Brain microvascular endothelial cell (primary cell): Measurements from ENCODE around the gene WWOX.

Experiments
- DNase-seq: peaks from one replicate; pipeline ENCODE4 v3.0.0-alpha.2; 2020
- H3K27ac ChIP-seq: fragments of 250-450 bp; sonication (Bioruptor Pico); 2 replicates; pipeline ENCODE4 v1.5.1; 2020; ENCODE audit warnings: mild to moderate bottlenecking, moderate library complexity
- H3K27me3 ChIP-seq: fragments of 250-450 bp; sonication (Bioruptor Pico); replicated peaks from 2 replicates; pipeline ENCODE4 v1.5.1; 2020; ENCODE audit warnings: mild to moderate bottlenecking
- H3K36me3 ChIP-seq: fragments of 250-450 bp; sonication (Bioruptor Pico); replicated peaks from 2 replicates; pipeline ENCODE4 v1.5.1; 2020; ENCODE audit warnings: mild to moderate bottlenecking
- H3K4me3 ChIP-seq: 2 replicates; pipeline ENCODE4 v1.5.1; 2011; ENCODE audit warnings: low read depth, mild to moderate bottlenecking, control low read depth, low read length, moderate library complexity
- in situ Hi-C: cut with HindIII; loops from 2 replicates; pipeline ENCODE4 v1.10.0; 2017; ENCODE audit warnings: low sequenced_read_pairs, low pct_ligation_motif_present
- TF ChIP-seq, protein P1 (sequence below): IDR thresholded peaks from 2 replicates; pipeline ENCODE4 v1.5.1; 2011; ENCODE audit warnings: low read depth, mild to moderate bottlenecking, moderate library complexity, low read length, control low read depth, inconsistent platforms; ENCODE audit errors: missing control alignments

The WWOX gene

DNA sequence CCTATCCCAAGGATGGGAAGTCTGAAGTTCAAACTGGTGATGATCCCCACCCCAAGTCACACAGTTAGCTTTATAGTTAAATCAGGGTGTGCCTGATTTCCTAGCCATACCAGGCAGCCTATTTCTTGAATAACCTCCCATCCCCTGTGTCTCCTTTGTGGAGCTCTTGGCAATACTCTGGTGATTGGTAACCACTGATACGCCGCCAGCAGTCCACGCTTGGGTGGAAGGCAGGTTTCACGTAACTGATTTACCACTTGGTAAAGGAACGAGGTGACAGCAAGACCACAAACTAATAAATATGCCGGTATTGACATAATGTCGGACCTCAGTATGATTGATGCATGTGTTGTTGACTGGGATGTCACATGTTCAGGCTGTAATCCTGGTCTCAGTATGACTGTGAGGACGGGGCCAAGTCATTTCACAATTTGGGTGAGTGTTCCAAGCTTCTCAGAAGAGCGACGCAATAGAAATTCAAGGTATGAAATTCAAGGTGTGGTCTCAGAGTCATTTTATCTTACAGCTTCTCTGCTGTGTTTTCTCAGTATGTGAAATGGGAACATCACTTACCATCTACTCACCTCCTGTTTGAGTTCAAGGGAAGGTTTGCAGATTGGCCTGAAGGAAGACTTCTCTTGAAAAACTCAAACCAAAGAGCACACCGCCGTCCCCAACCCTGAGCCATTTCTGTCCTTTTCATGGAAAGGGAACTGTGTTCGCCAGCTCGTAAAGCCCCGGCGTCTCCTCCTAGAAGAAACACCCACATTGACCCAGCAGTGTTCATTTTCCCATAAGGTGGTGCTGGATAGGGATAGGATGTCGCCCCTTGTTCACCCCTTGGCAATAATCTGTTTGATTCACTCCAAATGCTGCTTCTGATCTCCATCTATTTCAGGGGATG is 678.9 kb downstream of the WWOX start:
- in situ Hi-C loops: no loop called here
- H3K27me3 ChIP-seq: no peaks in the 10 kb centered on the region
- no peaks in the 10 kb centered on the region for H3K36me3 ChIP-seq
- no peak overlapping the region for H3K27ac ChIP-seq
- no peak for DNase-seq
- no peak overlapping the region for H3K4me3 ChIP-seq
- TF ChIP-seq, protein P1, sequence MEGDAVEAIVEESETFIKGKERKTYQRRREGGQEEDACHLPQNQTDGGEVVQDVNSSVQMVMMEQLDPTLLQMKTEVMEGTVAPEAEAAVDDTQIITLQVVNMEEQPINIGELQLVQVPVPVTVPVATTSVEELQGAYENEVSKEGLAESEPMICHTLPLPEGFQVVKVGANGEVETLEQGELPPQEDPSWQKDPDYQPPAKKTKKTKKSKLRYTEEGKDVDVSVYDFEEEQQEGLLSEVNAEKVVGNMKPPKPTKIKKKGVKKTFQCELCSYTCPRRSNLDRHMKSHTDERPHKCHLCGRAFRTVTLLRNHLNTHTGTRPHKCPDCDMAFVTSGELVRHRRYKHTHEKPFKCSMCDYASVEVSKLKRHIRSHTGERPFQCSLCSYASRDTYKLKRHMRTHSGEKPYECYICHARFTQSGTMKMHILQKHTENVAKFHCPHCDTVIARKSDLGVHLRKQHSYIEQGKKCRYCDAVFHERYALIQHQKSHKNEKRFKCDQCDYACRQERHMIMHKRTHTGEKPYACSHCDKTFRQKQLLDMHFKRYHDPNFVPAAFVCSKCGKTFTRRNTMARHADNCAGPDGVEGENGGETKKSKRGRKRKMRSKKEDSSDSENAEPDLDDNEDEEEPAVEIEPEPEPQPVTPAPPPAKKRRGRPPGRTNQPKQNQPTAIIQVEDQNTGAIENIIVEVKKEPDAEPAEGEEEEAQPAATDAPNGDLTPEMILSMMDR: no peak

DNA sequence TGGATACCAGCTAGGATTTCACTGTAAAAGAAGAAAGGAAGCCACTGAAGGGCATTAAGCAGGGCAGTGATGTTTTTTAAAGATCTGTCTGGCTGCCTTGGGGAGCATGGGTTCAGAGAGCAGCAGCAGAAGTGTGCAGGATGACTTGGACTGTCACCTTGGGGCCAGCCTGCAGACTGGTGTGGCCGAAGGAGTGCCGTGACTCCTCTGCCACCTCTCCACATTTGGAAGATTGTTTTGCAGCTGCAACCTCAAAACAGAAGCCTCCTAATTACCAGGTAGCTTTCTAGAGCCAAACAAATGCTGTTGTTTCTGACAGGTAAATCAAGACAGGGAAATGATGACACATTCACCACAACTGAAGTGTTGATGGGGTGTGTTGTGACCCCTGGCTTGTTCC is 681.4 kb downstream of the WWOX start:
- Histone ChIP-seq H3K36me3 (no peaks in the 10 kb centered on the region), H3K4me3 (no peak overlapping the region), H3K27me3 (no peaks in the 10 kb centered on the region), H3K27ac (no peak overlapping the region)
- in situ Hi-C loops: no loop called here
- no peak for DNase-seq
- TF ChIP-seq, protein P1: no peak

DNA sequence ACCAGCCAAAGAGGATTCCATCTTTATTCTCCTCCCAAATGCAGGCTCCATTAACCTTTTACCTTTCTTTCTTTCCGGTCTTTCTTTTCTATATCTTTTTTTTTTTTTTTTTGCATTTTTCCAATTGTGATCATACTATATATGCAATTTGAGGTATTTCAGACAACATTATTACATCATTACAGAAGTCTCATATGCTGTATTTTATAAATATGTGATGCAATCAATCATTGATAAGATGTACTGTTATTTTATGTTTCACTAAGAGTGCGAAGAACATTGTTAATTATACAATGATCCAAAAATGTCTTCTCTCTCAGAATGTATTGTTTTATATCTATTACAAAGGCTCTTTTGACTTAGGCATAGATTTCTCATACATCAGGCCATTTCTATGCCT is 683.1 kb downstream of the WWOX start:
- H3K36me3 ChIP-seq: no peaks in the 10 kb centered on the region
- no peak overlapping the region for H3K27ac ChIP-seq
- H3K4me3 ChIP-seq: no peak overlapping the region
- H3K27me3 ChIP-seq: no peaks in the 10 kb centered on the region
- TF ChIP-seq, protein P1: no peak
- in situ Hi-C loops: no loop called here
- no peak for DNase-seq

DNA sequence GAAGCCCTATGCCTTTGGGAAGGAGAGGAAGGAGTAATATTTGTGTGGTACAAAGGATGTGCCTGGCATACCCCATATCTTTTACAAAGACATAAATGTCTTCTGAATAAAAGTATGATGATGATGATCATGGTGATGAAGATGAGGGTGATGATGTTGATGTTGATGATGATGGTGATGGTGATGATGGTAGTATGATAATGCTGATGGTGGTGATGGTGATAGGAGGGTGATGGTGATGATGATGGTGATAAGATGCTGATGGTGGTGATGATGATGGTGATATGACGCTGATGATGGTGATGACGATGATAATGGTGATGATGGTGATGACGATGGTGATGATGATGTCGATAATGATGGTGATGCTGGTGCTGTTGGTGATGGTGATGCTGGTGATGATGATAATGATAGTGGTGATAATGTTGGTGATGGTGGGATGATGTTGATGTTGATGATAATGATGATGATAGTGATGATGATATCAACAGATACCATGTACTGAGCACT is 684.2 kb downstream of the WWOX start:
- TF ChIP-seq, protein P1: no peak
- Histone ChIP-seq H3K27ac (no peak overlapping the region), H3K27me3 (no peaks in the 10 kb centered on the region), H3K4me3 (no peak overlapping the region), H3K36me3 (no peaks in the 10 kb centered on the region)
- DNase-seq: no peak
- in situ Hi-C loops: no loop called here

DNA sequence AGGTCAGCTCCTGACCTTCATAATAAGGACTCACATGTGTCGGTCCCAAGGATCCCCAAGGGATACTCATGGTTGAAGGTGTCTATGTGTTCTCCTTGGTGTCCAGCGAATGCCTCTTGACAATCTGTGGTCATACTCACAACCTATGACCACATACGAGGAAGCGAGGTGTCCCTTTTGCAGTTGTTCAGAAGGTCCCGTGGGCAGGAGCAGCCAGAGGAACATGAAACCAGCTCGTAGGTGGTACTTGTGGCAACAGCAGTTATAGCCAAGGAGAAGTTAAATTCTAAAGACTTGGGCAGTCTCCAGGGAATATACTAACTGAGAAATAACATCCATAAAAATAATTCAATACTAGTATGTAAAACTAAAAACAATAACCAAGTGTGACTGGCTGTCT is 685.3 kb downstream of the WWOX start:
- no peak overlapping the region for H3K27ac ChIP-seq
- no peaks in the 10 kb centered on the region for H3K36me3 ChIP-seq
- TF ChIP-seq, protein P1: no peak
- in situ Hi-C loops: no loop called here
- H3K4me3 ChIP-seq: no peak overlapping the region
- no peak for DNase-seq
- no peaks in the 10 kb centered on the region for H3K27me3 ChIP-seq

DNA sequence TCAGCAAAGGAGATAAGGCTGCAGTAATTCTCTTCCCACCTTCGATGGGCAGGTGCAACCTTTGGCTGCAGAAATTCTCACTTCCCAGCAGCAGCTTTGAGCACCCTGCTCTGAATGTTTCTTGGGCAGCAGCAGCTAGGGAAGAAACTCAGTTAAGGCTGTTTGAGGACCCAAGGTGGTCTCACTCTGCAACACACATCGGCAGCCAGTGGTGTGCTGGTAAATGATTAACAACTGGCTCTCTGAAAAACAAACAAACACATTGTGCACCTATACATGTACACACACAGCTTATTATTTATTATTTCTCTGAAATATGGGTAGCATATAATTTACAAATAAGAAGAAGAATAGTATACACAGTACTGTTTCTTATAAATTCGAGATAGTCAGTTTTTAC is 685.8 kb downstream of the WWOX start:
- Histone ChIP-seq H3K36me3 (no peaks in the 10 kb centered on the region), H3K27ac (no peak overlapping the region), H3K27me3 (no peaks in the 10 kb centered on the region), H3K4me3 (no peak overlapping the region)
- no peak for DNase-seq
- in situ Hi-C loops: no loop called here
- TF ChIP-seq, protein P1: no peak
